ENCODE results near the gene PAIP1. TPM values are rescaled to one million over a fixed set of nuclear protein-coding genes. Genes with fewer than 3 reads are reported as not detected.

The PAIP1 gene
- total and polyA plus RNA-seq, 2 donors from 2014 or later = 65.0 to 75.8 TPM

DNA sequence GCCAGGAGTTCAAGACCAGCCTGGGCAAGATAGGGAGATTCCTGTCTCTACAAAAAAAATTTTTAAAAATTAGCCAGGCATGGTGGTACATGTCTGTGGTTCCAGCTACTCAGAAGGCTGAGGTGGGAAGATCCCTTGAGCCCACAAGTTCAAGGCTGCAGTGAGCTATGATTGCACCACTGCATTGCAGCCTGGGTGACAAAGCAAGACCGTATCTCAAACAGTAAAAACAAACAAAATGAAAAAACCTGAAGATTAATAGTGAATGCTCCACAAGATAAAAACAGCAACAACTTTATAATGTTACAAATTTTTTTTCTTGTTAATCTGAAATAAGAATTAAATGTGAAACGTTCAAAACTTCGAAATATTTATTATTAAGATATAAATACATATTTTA is 70.5 kb downstream of the PAIP1 start:
- no peak for TF ChIP-seq CTCF (IDR thresholded peaks at IDR 0.05; ENCODE audit: borderline replicate concordance, extremely low read depth, insufficient read depth)
- Histone ChIP-seq H3K9ac (ENCODE audit: low read length in 3 of 3) (no peak overlapping the region), H3K27me3 (ENCODE audit: control insufficient read depth, insufficient read depth, low read length) (no peaks in the 10 kb centered on the region), H3K9me3 (ENCODE audit: control insufficient read depth in 2 of 3, insufficient read depth in 1 of 3, low read length in 3 of 3) (no peaks in the 10 kb centered on the region), H3K27ac (ENCODE audit: low read depth in 2 of 2, low read length in 2 of 2) (no peak overlapping the region), H3K36me3 (ENCODE audit: control insufficient read depth in 2 of 3, insufficient read depth in 3 of 3, low read length in 3 of 3) (no peaks in the 10 kb centered on the region), H3K4me3 (ENCODE audit: low read length in 3 of 3) (no peak overlapping the region), H3K4me1 (ENCODE audit: control insufficient read depth in 2 of 3, insufficient read depth in 2 of 3, low read depth in 1 of 3, low read length in 3 of 3) (peaks cover 0 to 8% (median 6%) of the 10 kb centered on the region in 3 donors)
- DNase-seq = no peak
- intact Hi-C loops (cut with DNase I) = no loop called here
- no peak for FAIRE-seq

- H3K27me3 ChIP-seq (ENCODE audit: control insufficient read depth, insufficient read depth, low read length) = no peaks in the 10 kb centered on the region
- H3K27ac ChIP-seq (ENCODE audit: low read depth in 2 of 2, low read length in 2 of 2) = no peak overlapping the region
- no peak for TF ChIP-seq CTCF (IDR thresholded peaks at IDR 0.05; ENCODE audit: borderline replicate concordance, extremely low read depth, insufficient read depth)
- intact Hi-C loops (cut with DNase I) = no loop called here
- H3K9ac ChIP-seq (ENCODE audit: low read length in 3 of 3) = no peak overlapping the region
- H3K9me3 ChIP-seq (ENCODE audit: control insufficient read depth in 2 of 3, insufficient read depth in 1 of 3, low read length in 3 of 3) = no peaks in the 10 kb centered on the region
- DNase-seq (no peak), FAIRE-seq (no peak)
- no peak overlapping the region for H3K4me3 ChIP-seq (ENCODE audit: low read length in 3 of 3)
- H3K36me3 ChIP-seq (ENCODE audit: control insufficient read depth in 2 of 3, insufficient read depth in 3 of 3, low read length in 3 of 3) = no peaks in the 10 kb centered on the region
- H3K4me1 ChIP-seq (ENCODE audit: control insufficient read depth in 2 of 3, insufficient read depth in 2 of 3, low read depth in 1 of 3, low read length in 3 of 3) = peaks cover 0 to 8% (median 6%) of the 10 kb centered on the region in 3 donors
These were observed 71.5 kb downstream of the PAIP1 start for GRCh38 chr5:43485406-43485805.

DNA sequence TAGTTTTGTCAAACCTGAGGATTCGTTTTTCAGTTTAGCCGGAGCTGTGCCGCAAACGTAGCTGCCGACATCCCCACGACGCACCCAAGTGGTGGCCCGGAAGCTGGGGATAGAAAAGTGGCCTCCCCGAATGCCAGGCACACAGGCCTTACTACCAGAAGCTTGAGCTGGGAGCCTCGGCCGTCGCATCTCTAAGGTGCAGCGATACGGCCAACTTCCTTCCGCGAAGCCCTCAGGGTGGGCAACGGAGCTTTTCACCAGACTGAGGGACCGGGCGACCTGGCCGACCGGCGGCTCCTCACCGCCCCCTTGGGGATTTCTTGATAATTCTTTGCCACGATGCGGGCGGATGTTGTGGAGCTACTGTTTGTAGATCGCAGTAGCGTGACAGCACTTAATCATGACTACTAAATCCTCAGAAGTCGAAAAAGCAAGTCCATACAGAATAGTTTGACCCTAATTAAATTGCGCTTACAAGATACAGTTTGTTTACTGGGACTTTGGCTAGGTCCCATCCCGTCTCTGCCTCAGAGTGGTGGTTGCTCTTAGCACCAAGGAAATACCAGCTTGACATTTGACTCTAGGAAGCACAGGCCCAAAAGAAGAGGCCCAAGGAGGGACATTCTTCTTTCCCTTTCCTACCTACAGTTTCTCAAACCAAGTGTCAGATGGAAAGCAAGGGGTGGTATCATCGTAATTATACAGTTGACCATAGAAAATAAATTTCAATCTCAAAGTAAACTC is 72.6 kb downstream of the PAIP1 start:
- H3K27ac ChIP-seq (ENCODE audit: low read depth in 2 of 2, low read length in 2 of 2) = peak overlapping the region; percentile 97 to 99
- no peak for FAIRE-seq
- no peaks in the 10 kb centered on the region for H3K9me3 ChIP-seq (ENCODE audit: control insufficient read depth in 2 of 3, insufficient read depth in 1 of 3, low read length in 3 of 3)
- peak overlapping the region; percentile 91 to 98 (median 95) for H3K9ac ChIP-seq (ENCODE audit: low read length in 3 of 3)
- no peaks in the 10 kb centered on the region for H3K27me3 ChIP-seq (ENCODE audit: control insufficient read depth, insufficient read depth, low read length)
- intact Hi-C loops (cut with DNase I) = no loop called here
- H3K36me3 ChIP-seq (ENCODE audit: control insufficient read depth in 2 of 3, insufficient read depth in 3 of 3, low read length in 3 of 3) = no peaks in the 10 kb centered on the region
- DNase-seq = peak; percentile 92 to 96 (median 94)
- TF ChIP-seq CTCF (IDR thresholded peaks at IDR 0.05; ENCODE audit: borderline replicate concordance, extremely low read depth, insufficient read depth) = peak; percentile 55
- H3K4me3 ChIP-seq (ENCODE audit: low read length in 3 of 3) = peak overlapping the region; percentile 89 to 95 (median 91)
- H3K4me1 ChIP-seq (ENCODE audit: control insufficient read depth in 2 of 3, insufficient read depth in 2 of 3, low read depth in 1 of 3, low read length in 3 of 3) = peaks cover 0 to 8% (median 6%) of the 10 kb centered on the region in 3 donors

Data from kidney (tissue), 14 donors.